Measurements from ENCODE around the gene PIP4K2A.

DNA sequence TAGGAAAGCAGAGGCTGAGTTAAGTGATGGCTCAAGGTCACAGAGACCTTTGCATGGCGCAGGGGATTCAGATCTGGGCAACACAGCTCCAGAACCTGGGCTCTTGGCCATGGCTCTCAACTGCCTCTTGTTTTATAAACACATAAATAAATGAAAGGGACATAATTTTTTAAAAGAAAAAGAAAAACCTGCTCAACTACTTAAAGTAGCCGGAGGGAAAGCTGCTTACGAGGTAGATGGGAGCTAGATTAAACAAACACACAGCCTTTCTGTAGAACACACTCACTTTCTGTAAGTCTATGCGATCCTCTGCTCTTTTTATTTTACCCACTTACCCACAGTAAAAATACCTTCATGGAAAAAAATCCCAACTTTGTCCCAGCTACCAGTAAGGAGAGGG lies 81.3 kb downstream of the PIP4K2A start:
- TF ChIP-seq, protein P1, sequence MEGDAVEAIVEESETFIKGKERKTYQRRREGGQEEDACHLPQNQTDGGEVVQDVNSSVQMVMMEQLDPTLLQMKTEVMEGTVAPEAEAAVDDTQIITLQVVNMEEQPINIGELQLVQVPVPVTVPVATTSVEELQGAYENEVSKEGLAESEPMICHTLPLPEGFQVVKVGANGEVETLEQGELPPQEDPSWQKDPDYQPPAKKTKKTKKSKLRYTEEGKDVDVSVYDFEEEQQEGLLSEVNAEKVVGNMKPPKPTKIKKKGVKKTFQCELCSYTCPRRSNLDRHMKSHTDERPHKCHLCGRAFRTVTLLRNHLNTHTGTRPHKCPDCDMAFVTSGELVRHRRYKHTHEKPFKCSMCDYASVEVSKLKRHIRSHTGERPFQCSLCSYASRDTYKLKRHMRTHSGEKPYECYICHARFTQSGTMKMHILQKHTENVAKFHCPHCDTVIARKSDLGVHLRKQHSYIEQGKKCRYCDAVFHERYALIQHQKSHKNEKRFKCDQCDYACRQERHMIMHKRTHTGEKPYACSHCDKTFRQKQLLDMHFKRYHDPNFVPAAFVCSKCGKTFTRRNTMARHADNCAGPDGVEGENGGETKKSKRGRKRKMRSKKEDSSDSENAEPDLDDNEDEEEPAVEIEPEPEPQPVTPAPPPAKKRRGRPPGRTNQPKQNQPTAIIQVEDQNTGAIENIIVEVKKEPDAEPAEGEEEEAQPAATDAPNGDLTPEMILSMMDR (IDR thresholded peaks at IDR 0.05), result no peak
- TF ChIP-seq POLR2A (IDR thresholded peaks at IDR 0.05) (no peak), POLR2AphosphoS5 (IDR thresholded peaks at IDR 0.05) (no peak)

Data from breast epithelium (tissue), 3 donors.